Kidney (tissue), 14 donors: ENCODE data around the gene CDH13. TPM values are rescaled to one million over a fixed set of nuclear protein-coding genes. Genes with fewer than 3 reads are reported as not detected.

Experiments
- DNase-seq, 5 donors: peaks; one replicate each; pipeline ENCODE4 v3.0.0-alpha.2; 2013 to 2020
- FAIRE-seq: peaks from 2 replicates; lab custom pipeline; 2012; peaks lifted over from hg19 to GRCh38; lab: Jason Lieb, UNC
- H3K27ac ChIP-seq, 2 donors: one replicate each; pipeline ENCODE4 v1.7.0; 2013; ENCODE audit warnings: low read depth in 2 of 2, low read length in 2 of 2, inconsistent platforms in 1 of 2
- H3K27me3 ChIP-seq: one replicate; pipeline ENCODE4 v1.7.1; 2013; ENCODE audit warnings: low read length, inconsistent platforms; ENCODE audit not compliant: control insufficient read depth, insufficient read depth
- H3K36me3 ChIP-seq, 3 donors: one replicate each; pipeline versions ENCODE4 v1.7.0 to v1.7.1; 2013; ENCODE audit warnings: low read length in 3 of 3, control low read depth in 1 of 3, inconsistent platforms in 1 of 3; ENCODE audit not compliant: insufficient read depth in 3 of 3, control insufficient read depth in 2 of 3
- H3K4me1 ChIP-seq, 3 donors: one replicate each; pipeline versions ENCODE4 v1.7.0 to v1.7.1; 2013; ENCODE audit warnings: low read length in 3 of 3, inconsistent platforms in 1 of 3, low read depth in 1 of 3; ENCODE audit not compliant: control insufficient read depth in 2 of 3, insufficient read depth in 2 of 3
- H3K4me3 ChIP-seq, 3 donors: one replicate each; pipeline versions ENCODE4 v1.7.0 to v1.8.1; 2013; ENCODE audit warnings: low read length in 3 of 3, control low read depth in 1 of 3, inconsistent platforms in 1 of 3
- H3K9ac ChIP-seq, 3 donors: one replicate each; pipeline versions ENCODE4 v1.7.0 to v1.7.1; 2013; ENCODE audit warnings: low read length in 3 of 3, control low read depth in 1 of 3, inconsistent platforms in 1 of 3
- H3K9me3 ChIP-seq, 3 donors: one replicate each; pipeline versions ENCODE4 v1.7.0 to v1.7.1; 2013; ENCODE audit warnings: low read length in 3 of 3, control low read depth in 1 of 3, inconsistent platforms in 1 of 3; ENCODE audit not compliant: control insufficient read depth in 2 of 3, insufficient read depth in 1 of 3
- intact Hi-C: fragments of 100-400 bp; cut with DNase I; formaldehyde crosslinking; loops from one replicate; pipeline ENCODE4 v1.11.1; 2022
- polyA plus RNA-seq: library from polyadenylated mRNA; stranded (reverse); fragments of 350-450 nt; fragmentation: Illumina TruSeq; extraction: RNeasy Lipid Tissue Mini Kit (QIAGEN cat#74804); gene quantifications from one replicate; pipeline ENCODE4 v1.2.3, GENCODE V29; 2014; ENCODE audit warnings: low read depth, low replicate concordance; ENCODE audit not compliant: insufficient read depth
- total RNA-seq: library from RNA; stranded (reverse); fragmentation: NEBNext Ultra II Directional; extraction: Animal tissue kit (Norgen Biotek cat#: 25700); gene quantifications from one replicate; pipeline ENCODE4 v1.2.1, GENCODE V29; 2021
- TF ChIP-seq, protein P1 (sequence below): IDR thresholded peaks from 3 replicates; pipeline ENCODE4 v1.5.1; 2012; ENCODE audit warnings: mild to moderate bottlenecking, moderate library complexity, borderline replicate concordance; ENCODE audit not compliant: insufficient read depth; ENCODE audit errors: extremely low read depth
- donor health status: control.
- donor health status: control.
- donor health status: control.
- donor health status: control.
- donor health status: control.
- donor health status: DM: yes; HTN: yes; CAD: no.
- donor health status: Normal renal cell carcinoma (clear cell type).

The CDH13 gene
- total and polyA plus RNA-seq, 2 donors from 2014 or later = 4.8 to 13.8 TPM

DNA sequence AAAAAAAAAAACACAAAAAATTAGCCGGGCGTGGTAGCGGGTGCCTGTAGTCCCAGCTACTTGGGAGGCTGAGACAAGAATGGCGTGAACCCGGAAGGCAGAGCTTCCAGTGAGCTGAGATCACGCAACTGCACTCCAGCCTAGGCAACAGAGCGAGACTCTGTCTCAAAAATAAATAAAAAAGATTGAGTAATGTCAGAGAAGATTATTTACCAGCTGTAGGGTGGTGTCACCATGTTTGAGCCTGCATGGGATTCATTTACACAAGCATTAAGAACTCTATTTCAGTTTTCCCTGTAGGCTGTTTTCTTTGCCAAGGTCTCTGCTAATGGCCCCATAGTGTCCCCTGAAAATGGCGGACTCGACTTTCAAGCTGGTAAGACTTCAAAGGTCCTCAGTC lies 575.0 kb downstream of the CDH13 start:
- intact Hi-C loops = no loop called here
- Histone ChIP-seq H3K9ac (no peak overlapping the region), H3K4me1 (no peaks in the 10 kb centered on the region), H3K4me3 (no peak overlapping the region), H3K27me3 (no peaks in the 10 kb centered on the region), H3K27ac (no peak overlapping the region), H3K9me3 (no peaks in the 10 kb centered on the region), H3K36me3 (no peaks in the 10 kb centered on the region)
- DNase-seq = no peak
- TF ChIP-seq, protein P1, sequence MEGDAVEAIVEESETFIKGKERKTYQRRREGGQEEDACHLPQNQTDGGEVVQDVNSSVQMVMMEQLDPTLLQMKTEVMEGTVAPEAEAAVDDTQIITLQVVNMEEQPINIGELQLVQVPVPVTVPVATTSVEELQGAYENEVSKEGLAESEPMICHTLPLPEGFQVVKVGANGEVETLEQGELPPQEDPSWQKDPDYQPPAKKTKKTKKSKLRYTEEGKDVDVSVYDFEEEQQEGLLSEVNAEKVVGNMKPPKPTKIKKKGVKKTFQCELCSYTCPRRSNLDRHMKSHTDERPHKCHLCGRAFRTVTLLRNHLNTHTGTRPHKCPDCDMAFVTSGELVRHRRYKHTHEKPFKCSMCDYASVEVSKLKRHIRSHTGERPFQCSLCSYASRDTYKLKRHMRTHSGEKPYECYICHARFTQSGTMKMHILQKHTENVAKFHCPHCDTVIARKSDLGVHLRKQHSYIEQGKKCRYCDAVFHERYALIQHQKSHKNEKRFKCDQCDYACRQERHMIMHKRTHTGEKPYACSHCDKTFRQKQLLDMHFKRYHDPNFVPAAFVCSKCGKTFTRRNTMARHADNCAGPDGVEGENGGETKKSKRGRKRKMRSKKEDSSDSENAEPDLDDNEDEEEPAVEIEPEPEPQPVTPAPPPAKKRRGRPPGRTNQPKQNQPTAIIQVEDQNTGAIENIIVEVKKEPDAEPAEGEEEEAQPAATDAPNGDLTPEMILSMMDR = no peak
- FAIRE-seq = no peak

- TF ChIP-seq, protein P1 = no peak
- FAIRE-seq (no peak), DNase-seq (no peak)
- H3K27me3 ChIP-seq = no peaks in the 10 kb centered on the region
- H3K27ac ChIP-seq = no peak overlapping the region
- H3K4me3 ChIP-seq = no peak overlapping the region
- no peaks in the 10 kb centered on the region for H3K36me3 ChIP-seq
- H3K9ac ChIP-seq = no peak overlapping the region
- H3K9me3 ChIP-seq = no peaks in the 10 kb centered on the region
- intact Hi-C loops = no loop called here
- no peaks in the 10 kb centered on the region for H3K4me1 ChIP-seq
Measured at GRCh38 chr16:83205896-83206295, 579.1 kb downstream of the CDH13 start.

GRCh38 chr16:83206426-83206825 lies 579.7 kb downstream of the CDH13 start:
- Histone ChIP-seq H3K9ac (no peak overlapping the region), H3K27ac (no peak overlapping the region), H3K36me3 (no peaks in the 10 kb centered on the region), H3K27me3 (no peaks in the 10 kb centered on the region), H3K9me3 (no peaks in the 10 kb centered on the region), H3K4me3 (no peak overlapping the region), H3K4me1 (no peaks in the 10 kb centered on the region)
- DNase-seq (no peak), FAIRE-seq (no peak)
- TF ChIP-seq, protein P1 = no peak
- intact Hi-C loops = no loop called here

DNA sequence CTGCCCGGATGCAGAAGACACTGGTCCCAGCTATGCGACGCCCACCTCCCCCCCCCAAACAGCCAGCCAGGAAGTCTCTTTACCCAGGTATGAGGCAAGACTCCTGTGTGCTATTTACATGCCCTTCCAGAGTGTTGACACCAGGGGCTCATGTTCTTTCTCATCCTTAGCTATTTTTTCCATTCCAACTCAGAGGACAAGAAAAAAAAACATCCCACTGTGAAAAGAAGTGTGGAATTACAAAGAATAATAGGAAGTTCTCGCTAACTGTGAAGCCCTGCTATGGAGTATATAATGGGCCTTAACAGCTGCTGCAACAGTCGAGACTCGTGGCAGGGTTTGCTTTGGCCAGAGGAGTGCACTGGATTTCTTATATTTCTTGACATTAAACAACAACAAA lies 584.9 kb downstream of the CDH13 start:
- H3K27me3 ChIP-seq = no peaks in the 10 kb centered on the region
- FAIRE-seq (no peak), DNase-seq (peak in 2 of 5 donors; percentile 10)
- H3K4me1 ChIP-seq = no peaks in the 10 kb centered on the region
- H3K9me3 ChIP-seq = peaks cover 0 to 2% (median 0%) of the 10 kb centered on the region in 3 donors
- H3K27ac ChIP-seq = no peak overlapping the region
- no peaks in the 10 kb centered on the region for H3K36me3 ChIP-seq
- intact Hi-C loops = no loop called here
- H3K9ac ChIP-seq = no peak overlapping the region
- TF ChIP-seq, protein P1 = no peak
- H3K4me3 ChIP-seq = no peak overlapping the region
